Progenitor cell of endocrine pancreas (in vitro differentiated cells): ENCODE data around the gene TRABD2B. TPM values are rescaled to one million over a fixed set of nuclear protein-coding genes. Genes with fewer than 3 reads are reported as not detected.

ENCODE experiments used
- DNase-seq: peaks from one replicate; pipeline ENCODE4 v3.0.0; 2021; ENCODE audit warnings: low spot score; ENCODE audit not compliant: unreplicated experiment
- H3K27ac Mint-ChIP-seq: 2 replicates; pipeline ENCODE4 v1.8.0; 2021; ENCODE audit warnings: mild to moderate bottlenecking, moderate library complexity, mixed read lengths
- H3K27me3 Mint-ChIP-seq: 2 replicates; pipeline ENCODE4 v1.8.0; 2021; ENCODE audit warnings: mixed read lengths
- H3K36me3 Mint-ChIP-seq: 2 replicates; pipeline ENCODE4 v1.8.0; 2022; ENCODE audit warnings: mixed read lengths; ENCODE audit not compliant: insufficient read depth
- H3K4me1 Mint-ChIP-seq: 2 replicates; pipeline ENCODE4 v1.8.0; 2021; ENCODE audit warnings: low read depth, mixed read lengths
- H3K4me3 Mint-ChIP-seq: 2 replicates; pipeline ENCODE4 v1.8.0; 2021; ENCODE audit warnings: low read depth, mild to moderate bottlenecking, moderate library complexity, mixed read lengths
- H3K9me3 Mint-ChIP-seq: 2 replicates; pipeline ENCODE4 v1.8.0; 2021; ENCODE audit warnings: low read depth, mixed read lengths
- CTCF ChIP-seq: fragments of 200-600 bp; sonication (generic); IDR thresholded peaks from one replicate; pipeline ENCODE4 v1.5.0; 2021; ENCODE audit warnings: antibody characterized with exemption, mild to moderate bottlenecking; ENCODE audit not compliant: unreplicated experiment
- total RNA-seq: library from RNA; stranded (reverse); gene quantifications from 2 replicates; pipeline ENCODE4 v1.2.1, GENCODE V29; 2021

Gene TRABD2B
- total RNA-seq, 1 donor from 2014 or later: 14.5 TPM

GRCh38 chr1:47808612-47809011 lies 188.6 kb downstream of the TRABD2B start:
- no peak for TF ChIP-seq CTCF
- Mint-ChIP-seq H3K9me3 (no peaks in the 10 kb centered on the region), H3K27me3 (no peaks in the 10 kb centered on the region), H3K27ac (no peak overlapping the region), H3K4me3 (no peak overlapping the region), H3K4me1 (peaks cover 22% of the 10 kb centered on the region), H3K36me3 (no peaks in the 10 kb centered on the region)
- DNase-seq: no peak

- H3K4me1 Mint-ChIP-seq: peaks cover 23% of the 10 kb centered on the region
- TF ChIP-seq CTCF: no peak
- no peaks in the 10 kb centered on the region for H3K27me3 Mint-ChIP-seq
- no peaks in the 10 kb centered on the region for H3K9me3 Mint-ChIP-seq
- no peak overlapping the region for H3K4me3 Mint-ChIP-seq
- no peak for DNase-seq
- H3K36me3 Mint-ChIP-seq: no peaks in the 10 kb centered on the region
- no peak overlapping the region for H3K27ac Mint-ChIP-seq
These were observed 191.2 kb downstream of the TRABD2B start for GRCh38 chr1:47805921-47806361.

GRCh38 chr1:47805018-47805417 lies 192.2 kb downstream of the TRABD2B start:
- H3K4me1 Mint-ChIP-seq: peaks cover 16% of the 10 kb centered on the region
- no peak for DNase-seq
- H3K27me3 Mint-ChIP-seq: no peaks in the 10 kb centered on the region
- H3K27ac Mint-ChIP-seq: no peak overlapping the region
- no peak overlapping the region for H3K4me3 Mint-ChIP-seq
- no peaks in the 10 kb centered on the region for H3K9me3 Mint-ChIP-seq
- no peak for TF ChIP-seq CTCF
- H3K36me3 Mint-ChIP-seq: peaks cover 3% of the 10 kb centered on the region

GRCh38 chr1:47803815-47804501 lies 193.2 kb downstream of the TRABD2B start:
- no peak for DNase-seq
- H3K36me3 Mint-ChIP-seq: peaks cover 8% of the 10 kb centered on the region
- no peak for TF ChIP-seq CTCF
- H3K27me3 Mint-ChIP-seq: no peaks in the 10 kb centered on the region
- no peak overlapping the region for H3K27ac Mint-ChIP-seq
- H3K9me3 Mint-ChIP-seq: no peaks in the 10 kb centered on the region
- peaks cover 6% of the 10 kb centered on the region for H3K4me1 Mint-ChIP-seq
- H3K4me3 Mint-ChIP-seq: no peak overlapping the region

GRCh38 chr1:47797575-47797974 lies 199.6 kb downstream of the TRABD2B start:
- H3K4me3 Mint-ChIP-seq: no peak overlapping the region
- H3K27ac Mint-ChIP-seq: no peak overlapping the region
- H3K9me3 Mint-ChIP-seq: no peaks in the 10 kb centered on the region
- peaks cover 9% of the 10 kb centered on the region for H3K36me3 Mint-ChIP-seq
- DNase-seq: no peak
- H3K27me3 Mint-ChIP-seq: no peaks in the 10 kb centered on the region
- peaks cover under 1% of the 10 kb centered on the region for H3K4me1 Mint-ChIP-seq
- no peak for TF ChIP-seq CTCF
